ENCODE results near the gene DGUOK.
"Not testable (repeated sequence)": the region's sequence is repeated elsewhere in the genome, so short reads cannot be mapped to it uniquely, and the experiment has no call there.

Gene DGUOK

DNA sequence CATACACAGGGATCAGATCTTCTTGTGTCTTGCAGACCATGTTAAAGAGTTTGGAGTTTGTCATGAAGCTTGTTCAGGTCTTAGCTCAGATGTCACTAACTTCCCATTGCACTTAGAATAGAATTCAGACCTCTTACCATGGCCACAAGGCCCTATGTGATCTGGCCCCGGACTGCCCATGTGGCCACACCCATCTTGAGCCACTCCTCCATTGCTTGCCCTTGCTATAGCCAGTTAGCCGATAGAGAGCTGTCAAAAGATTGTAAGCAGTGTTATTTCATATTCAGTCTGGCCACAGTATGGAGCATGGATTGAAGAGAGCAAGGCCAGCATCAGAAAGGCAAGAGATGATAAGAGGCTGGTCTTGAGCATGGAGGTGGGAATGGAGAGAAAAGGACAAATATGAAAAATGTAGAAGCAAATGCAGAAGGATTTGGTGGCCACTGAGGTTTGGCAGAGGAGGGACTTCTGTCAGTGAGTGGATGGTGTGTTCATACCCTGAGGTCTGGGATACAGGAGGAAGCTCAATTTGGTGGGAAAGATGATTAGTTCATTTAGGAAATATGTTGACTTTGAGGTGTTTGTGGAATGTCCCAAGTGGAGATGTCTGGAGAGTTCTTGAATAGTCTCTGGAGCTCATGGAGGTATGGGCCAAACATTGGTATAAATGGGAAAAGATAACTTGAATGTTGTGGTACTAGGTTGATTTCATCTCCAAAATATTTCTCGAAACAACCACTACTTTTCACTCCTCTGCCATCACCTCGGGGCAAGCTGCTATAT lies 10.6 kb downstream of the DGUOK start:
- H3K4me3 ChIP-seq (ENCODE audit: extremely low read depth, insufficient read depth, low read length, poor library complexity, severe bottlenecking), result no peak overlapping the region
- 93 to 100% methylated on average over 1 to 2 of the region's 4 CpGs for WGBS, 2 experiments (ENCODE audit: insufficient coverage in 2 of 2)
- H3K36me3 ChIP-seq (ENCODE audit: control insufficient read depth, insufficient read depth, low read length), result peaks cover 77% of the 10 kb centered on the region

DNA sequence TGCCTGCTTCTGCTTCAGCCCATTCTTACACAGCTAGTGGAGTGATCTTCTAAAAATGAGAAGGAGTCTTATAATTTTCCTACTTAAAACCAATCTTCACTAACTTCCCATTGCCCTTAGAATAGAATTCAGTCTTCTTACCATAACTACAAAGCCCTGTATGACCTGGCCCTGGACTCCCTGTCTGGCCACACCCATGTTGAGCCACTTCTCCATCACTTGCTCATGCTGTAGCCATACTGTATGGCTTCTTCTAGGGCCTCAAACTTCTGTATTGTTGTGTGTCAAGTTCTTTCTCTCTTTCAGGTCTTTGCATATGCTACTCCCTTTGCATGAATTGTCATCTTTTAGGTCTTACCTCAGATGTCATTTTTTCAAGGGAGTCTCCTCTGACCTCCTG lies 11.2 kb downstream of the DGUOK start:
- Histone ChIP-seq H3K4me1 (ENCODE audit: control insufficient read depth, insufficient read depth, low read length, poor library complexity, severe bottlenecking) (no peaks in the 10 kb centered on the region), H3K27ac (ENCODE audit: low read depth, low read length, severe bottlenecking) (no peak overlapping the region), H3K36me3 (ENCODE audit: control insufficient read depth, insufficient read depth, low read length) (peaks cover 73% of the 10 kb centered on the region), H3K9me3 (ENCODE audit: control insufficient read depth, low read length) (no peaks in the 10 kb centered on the region), H3K4me3 (ENCODE audit: extremely low read depth, insufficient read depth, low read length, poor library complexity, severe bottlenecking) (no peak overlapping the region)

More for the DNA sequence above, 10.6 kb downstream of the DGUOK start:
- Histone ChIP-seq H3K9me3 (ENCODE audit: control insufficient read depth, low read length) (no peaks in the 10 kb centered on the region), H3K27ac (ENCODE audit: low read depth, low read length, severe bottlenecking) (no peak overlapping the region), H3K4me1 (ENCODE audit: control insufficient read depth, insufficient read depth, low read length, poor library complexity, severe bottlenecking) (no peaks in the 10 kb centered on the region)

DNA sequence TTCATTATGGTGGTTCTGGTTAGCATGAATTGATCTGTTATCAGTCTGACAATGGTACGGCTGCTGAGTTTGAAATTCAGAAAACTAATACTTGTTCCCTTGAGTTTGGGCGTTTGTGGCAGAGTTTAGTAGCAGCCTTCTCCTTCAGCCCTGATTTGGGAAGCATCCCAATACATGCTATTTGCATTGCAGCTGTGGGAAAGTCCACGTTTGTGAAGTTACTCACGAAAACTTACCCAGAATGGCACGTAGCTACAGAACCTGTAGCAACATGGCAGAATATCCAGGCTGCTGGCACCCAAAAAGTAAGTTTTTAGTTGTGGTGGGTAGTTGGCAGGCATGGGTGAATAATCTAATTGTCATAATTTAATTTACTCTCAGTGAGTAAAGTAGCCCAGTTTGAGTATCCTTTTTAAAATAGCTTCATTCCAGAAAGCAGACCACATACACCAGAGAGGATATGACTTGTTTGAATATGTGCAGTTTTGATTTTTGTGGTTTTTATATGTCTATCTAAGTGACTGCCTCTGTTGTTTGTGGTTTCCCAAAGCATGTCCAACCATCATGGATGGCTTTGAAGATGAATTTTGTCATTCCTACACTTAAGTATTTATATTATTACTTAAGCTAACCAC lies 12.2 kb downstream of the DGUOK start:
- H3K36me3 ChIP-seq (ENCODE audit: control insufficient read depth, insufficient read depth, low read length), result peaks cover 71% of the 10 kb centered on the region
- 93 to 100% methylated on average over 3 to 5 of the region's 5 CpGs for WGBS, 2 experiments (ENCODE audit: insufficient coverage in 2 of 2)
- no peaks in the 10 kb centered on the region for H3K9me3 ChIP-seq (ENCODE audit: control insufficient read depth, low read length)
- no peak overlapping the region for H3K4me3 ChIP-seq (ENCODE audit: extremely low read depth, insufficient read depth, low read length, poor library complexity, severe bottlenecking)
- no peaks in the 10 kb centered on the region for H3K4me1 ChIP-seq (ENCODE audit: control insufficient read depth, insufficient read depth, low read length, poor library complexity, severe bottlenecking)
- no peak overlapping the region for H3K27ac ChIP-seq (ENCODE audit: low read depth, low read length, severe bottlenecking)

DNA sequence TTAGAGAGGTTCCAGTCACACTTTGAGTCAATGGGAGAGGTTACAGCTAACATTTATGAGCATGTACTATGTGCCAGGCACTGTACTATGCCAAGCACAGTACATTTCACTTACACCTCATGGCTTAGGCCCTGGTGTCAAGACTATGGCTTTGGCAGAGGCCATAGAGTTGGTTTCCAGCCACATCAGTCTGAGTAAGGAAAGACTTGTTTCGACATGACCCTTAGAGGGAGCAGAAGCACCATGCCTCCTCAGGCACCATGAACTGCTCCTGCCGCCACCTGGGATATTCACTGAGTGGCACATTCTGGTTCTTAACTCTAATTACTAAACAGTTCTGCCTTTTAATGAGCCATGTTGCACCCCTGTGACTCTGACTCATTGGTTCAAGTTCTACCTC lies 12.7 kb downstream of the DGUOK start:
- H3K4me1 ChIP-seq (ENCODE audit: control insufficient read depth, insufficient read depth, low read length, poor library complexity, severe bottlenecking), result no peaks in the 10 kb centered on the region
- no peak overlapping the region for H3K27ac ChIP-seq (ENCODE audit: low read depth, low read length, severe bottlenecking)
- WGBS, 2 experiments (ENCODE audit: insufficient coverage in 2 of 2), result 88 to 100% methylated on average over 2 of the region's 2 CpGs
- H3K4me3 ChIP-seq (ENCODE audit: extremely low read depth, insufficient read depth, low read length, poor library complexity, severe bottlenecking), result no peak overlapping the region
- no peaks in the 10 kb centered on the region for H3K9me3 ChIP-seq (ENCODE audit: control insufficient read depth, low read length)
- peaks cover 71% of the 10 kb centered on the region for H3K36me3 ChIP-seq (ENCODE audit: control insufficient read depth, insufficient read depth, low read length)

DNA sequence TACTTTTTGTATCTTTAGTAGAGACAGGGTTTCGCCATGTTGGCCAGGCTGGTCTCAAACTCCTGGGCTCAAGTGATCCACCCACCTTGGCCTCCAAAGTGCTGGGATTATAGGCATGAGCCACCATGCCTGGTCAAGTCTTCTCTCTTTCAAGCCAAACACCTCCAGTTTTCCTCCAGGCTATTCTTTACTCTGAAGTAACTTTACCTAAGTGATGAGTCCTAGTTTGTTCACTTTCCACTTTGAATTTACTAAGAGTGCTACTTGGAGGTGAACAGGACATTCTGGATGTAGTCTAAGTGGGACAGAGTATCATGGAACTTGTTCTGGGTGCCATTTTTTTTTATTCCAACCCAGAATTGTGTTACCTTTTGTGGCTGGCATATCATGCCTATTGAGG lies 13.4 kb downstream of the DGUOK start:
- H3K4me3 ChIP-seq (ENCODE audit: extremely low read depth, insufficient read depth, low read length, poor library complexity, severe bottlenecking); H3K9me3 ChIP-seq (ENCODE audit: control insufficient read depth, low read length); H3K4me1 ChIP-seq (ENCODE audit: control insufficient read depth, insufficient read depth, low read length, poor library complexity, severe bottlenecking); H3K27ac ChIP-seq (ENCODE audit: low read depth, low read length, severe bottlenecking): not testable (repeated sequence)
- H3K36me3 ChIP-seq (ENCODE audit: control insufficient read depth, insufficient read depth, low read length), result peaks cover 73% of the 10 kb centered on the region
- WGBS, 2 experiments (ENCODE audit: insufficient coverage in 2 of 2), result 90% methylated on average over 1 of the region's 1 CpG; no CpG with 5 or more reads in 1 of the 2 experiments

DNA sequence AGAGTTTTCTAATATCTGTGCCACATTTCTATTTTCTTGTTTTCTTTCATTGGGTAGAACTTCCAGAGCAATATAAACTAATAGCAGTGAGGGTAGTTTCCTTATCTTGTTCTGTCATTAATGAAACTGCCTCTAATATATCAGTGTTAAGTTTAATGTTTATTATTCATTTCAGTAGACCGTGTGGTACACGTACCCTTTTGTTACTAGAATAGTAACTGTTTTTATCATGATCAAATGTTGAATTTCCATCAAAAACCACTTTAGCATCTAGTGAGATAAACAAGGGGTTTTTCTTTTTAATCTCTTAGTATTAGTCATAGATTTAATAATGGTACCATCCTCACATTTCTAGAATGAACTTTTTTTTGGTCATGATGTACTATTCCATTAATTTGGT lies 16.0 kb downstream of the DGUOK start:
- Histone ChIP-seq H3K9me3 (ENCODE audit: control insufficient read depth, low read length) (no peaks in the 10 kb centered on the region), H3K27ac (ENCODE audit: low read depth, low read length, severe bottlenecking) (no peak overlapping the region), H3K4me3 (ENCODE audit: extremely low read depth, insufficient read depth, low read length, poor library complexity, severe bottlenecking) (no peak overlapping the region), H3K36me3 (ENCODE audit: control insufficient read depth, insufficient read depth, low read length) (peaks cover 72% of the 10 kb centered on the region), H3K4me1 (ENCODE audit: control insufficient read depth, insufficient read depth, low read length, poor library complexity, severe bottlenecking) (no peaks in the 10 kb centered on the region)
- no CpG with 5 or more reads among the region's 2 CpGs for WGBS, 2 experiments (ENCODE audit: insufficient coverage in 2 of 2)

DNA sequence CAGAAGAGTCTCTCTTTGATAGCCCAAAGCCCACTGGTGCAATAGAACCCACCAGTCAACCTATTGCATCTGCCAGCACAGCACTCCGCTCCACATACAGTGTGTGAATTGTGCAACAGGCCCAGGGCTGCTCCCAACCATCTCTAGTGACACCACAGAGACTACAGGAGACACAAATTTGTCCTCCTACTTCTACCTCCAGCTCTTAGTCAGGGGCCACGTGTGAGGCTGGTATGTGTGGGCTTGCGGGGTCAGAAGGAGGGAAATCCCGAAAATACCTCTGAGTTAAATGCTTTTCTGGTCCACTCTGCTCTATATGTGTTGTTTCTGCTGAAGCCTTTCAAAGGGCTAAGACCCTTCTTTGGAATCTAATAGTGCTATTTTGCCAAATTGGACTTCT lies 18.0 kb downstream of the DGUOK start:
- WGBS, 2 experiments (ENCODE audit: insufficient coverage in 2 of 2), result no CpG with 5 or more reads among the region's 4 CpGs
- Histone ChIP-seq H3K9me3 (ENCODE audit: control insufficient read depth, low read length) (no peaks in the 10 kb centered on the region), H3K27ac (ENCODE audit: low read depth, low read length, severe bottlenecking) (no peak overlapping the region), H3K36me3 (ENCODE audit: control insufficient read depth, insufficient read depth, low read length) (peaks cover 80% of the 10 kb centered on the region), H3K4me3 (ENCODE audit: extremely low read depth, insufficient read depth, low read length, poor library complexity, severe bottlenecking) (no peak overlapping the region), H3K4me1 (ENCODE audit: control insufficient read depth, insufficient read depth, low read length, poor library complexity, severe bottlenecking) (no peaks in the 10 kb centered on the region)

DNA sequence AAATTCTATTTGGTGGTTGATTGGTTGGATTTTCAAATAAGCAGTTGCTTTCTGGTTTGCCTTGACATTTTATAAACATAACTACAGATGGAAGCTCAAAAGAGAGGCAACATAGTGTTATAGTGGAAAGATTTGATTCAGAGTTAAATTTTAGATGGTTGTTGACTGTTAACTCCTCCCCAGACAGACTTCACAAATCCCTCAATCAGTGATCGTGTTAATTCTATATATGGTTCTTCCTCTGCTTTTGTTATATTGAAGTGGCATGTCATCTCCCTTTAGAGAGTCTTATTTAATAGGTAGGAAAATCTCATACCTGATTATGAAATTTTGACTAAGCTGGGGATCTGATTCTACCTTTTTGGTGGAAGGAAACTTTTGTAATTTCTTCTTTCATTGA lies 19.5 kb downstream of the DGUOK start:
- Histone ChIP-seq H3K9me3 (ENCODE audit: control insufficient read depth, low read length) (no peaks in the 10 kb centered on the region), H3K4me3 (ENCODE audit: extremely low read depth, insufficient read depth, low read length, poor library complexity, severe bottlenecking) (no peak overlapping the region), H3K36me3 (ENCODE audit: control insufficient read depth, insufficient read depth, low read length) (peaks cover 84% of the 10 kb centered on the region), H3K4me1 (ENCODE audit: control insufficient read depth, insufficient read depth, low read length, poor library complexity, severe bottlenecking) (no peaks in the 10 kb centered on the region), H3K27ac (ENCODE audit: low read depth, low read length, severe bottlenecking) (no peak overlapping the region)
- no CpG with 5 or more reads among the region's 1 CpG for WGBS, 2 experiments (ENCODE audit: insufficient coverage in 2 of 2)

DNA sequence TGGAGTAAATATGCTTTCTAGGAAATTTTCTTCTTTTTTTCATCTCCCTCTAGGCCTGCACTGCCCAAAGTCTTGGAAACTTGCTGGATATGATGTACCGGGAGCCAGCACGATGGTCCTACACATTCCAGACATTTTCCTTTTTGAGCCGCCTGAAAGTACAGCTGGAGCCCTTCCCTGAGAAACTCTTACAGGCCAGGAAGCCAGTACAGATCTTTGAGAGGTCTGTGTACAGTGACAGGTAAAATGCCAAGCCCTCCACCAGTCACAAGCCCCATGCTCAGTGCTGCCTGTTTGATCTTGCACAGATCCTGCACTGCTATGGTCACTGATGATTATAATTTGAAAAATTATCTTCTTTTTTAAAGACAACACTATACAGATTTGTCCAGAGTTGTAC lies 20.0 kb downstream of the DGUOK start:
- no peaks in the 10 kb centered on the region for H3K4me1 ChIP-seq (ENCODE audit: control insufficient read depth, insufficient read depth, low read length, poor library complexity, severe bottlenecking)
- H3K36me3 ChIP-seq (ENCODE audit: control insufficient read depth, insufficient read depth, low read length), result peaks cover 88% of the 10 kb centered on the region
- WGBS, 2 experiments (ENCODE audit: insufficient coverage in 2 of 2), result 60 to 93% methylated on average over 1 to 3 of the region's 3 CpGs
- H3K27ac ChIP-seq (ENCODE audit: low read depth, low read length, severe bottlenecking), result no peak overlapping the region
- no peak overlapping the region for H3K4me3 ChIP-seq (ENCODE audit: extremely low read depth, insufficient read depth, low read length, poor library complexity, severe bottlenecking)
- no peaks in the 10 kb centered on the region for H3K9me3 ChIP-seq (ENCODE audit: control insufficient read depth, low read length)

DNA sequence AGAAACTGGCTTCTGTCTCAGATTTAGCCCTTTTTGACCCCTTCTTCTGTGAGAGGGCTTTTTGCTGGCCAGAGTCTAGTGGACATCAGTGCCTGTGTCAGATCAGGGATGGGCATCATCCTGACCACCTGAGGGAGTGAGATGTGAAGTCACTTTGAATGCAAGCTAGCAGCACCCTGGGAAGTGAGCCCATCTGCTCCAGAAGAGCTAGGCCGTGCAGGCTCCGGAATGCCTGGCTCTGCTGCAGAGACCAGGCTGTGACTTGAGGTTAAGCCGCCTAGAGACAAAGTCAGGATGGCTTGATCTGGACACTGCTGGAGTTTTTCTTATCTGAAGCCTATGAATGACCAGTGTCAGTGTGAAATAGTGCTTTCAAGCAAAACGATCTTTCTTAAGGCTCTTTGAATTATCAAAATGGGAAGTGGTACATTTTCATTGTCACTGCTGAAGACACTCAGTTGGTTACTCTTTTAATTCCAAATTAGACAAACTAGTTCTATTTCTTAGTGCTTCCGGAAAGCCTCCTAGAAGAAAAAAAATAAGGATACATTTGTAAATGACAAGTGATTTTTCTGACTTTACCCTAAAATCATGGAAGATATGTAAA lies 20.8 kb downstream of the DGUOK start:
- H3K9me3 ChIP-seq (ENCODE audit: control insufficient read depth, low read length), result no peaks in the 10 kb centered on the region
- no peak overlapping the region for H3K27ac ChIP-seq (ENCODE audit: low read depth, low read length, severe bottlenecking)
- no peak overlapping the region for H3K4me3 ChIP-seq (ENCODE audit: extremely low read depth, insufficient read depth, low read length, poor library complexity, severe bottlenecking)
- peaks cover 92% of the 10 kb centered on the region for H3K36me3 ChIP-seq (ENCODE audit: control insufficient read depth, insufficient read depth, low read length)
- 86 to 91% methylated on average over 3 of the region's 5 CpGs for WGBS, 2 experiments (ENCODE audit: insufficient coverage in 2 of 2)
- H3K4me1 ChIP-seq (ENCODE audit: control insufficient read depth, insufficient read depth, low read length, poor library complexity, severe bottlenecking), result peaks cover 4% of the 10 kb centered on the region

DNA sequence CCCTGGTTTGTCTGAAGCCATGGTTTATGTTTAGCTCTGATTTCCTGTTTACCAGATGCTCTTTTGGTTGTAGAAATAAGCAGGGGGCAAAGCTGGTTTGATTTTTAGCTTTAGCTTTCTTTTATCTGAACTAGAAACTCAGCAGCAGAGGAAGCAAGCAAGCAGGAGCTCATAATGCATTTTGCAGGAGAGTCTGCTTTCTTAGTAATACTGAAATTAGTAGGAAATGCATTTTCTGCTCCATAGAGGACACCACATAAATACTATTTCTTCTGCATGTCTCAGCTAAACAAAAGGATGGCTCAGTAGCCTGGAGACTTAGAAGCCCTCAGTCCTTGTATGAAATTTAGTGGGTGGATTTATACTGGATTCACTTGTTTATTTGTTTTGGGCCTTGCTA lies 23.1 kb downstream of the DGUOK start:
- peaks cover 4% of the 10 kb centered on the region for H3K4me1 ChIP-seq (ENCODE audit: control insufficient read depth, insufficient read depth, low read length, poor library complexity, severe bottlenecking)
- no peak overlapping the region for H3K4me3 ChIP-seq (ENCODE audit: extremely low read depth, insufficient read depth, low read length, poor library complexity, severe bottlenecking)

More for the DNA sequence above, 23.1 kb downstream of the DGUOK start:
- no peaks in the 10 kb centered on the region for H3K9me3 ChIP-seq (ENCODE audit: control insufficient read depth, low read length)
- H3K27ac ChIP-seq (ENCODE audit: low read depth, low read length, severe bottlenecking), result no peak overlapping the region
- peaks cover 95% of the 10 kb centered on the region for H3K36me3 ChIP-seq (ENCODE audit: control insufficient read depth, insufficient read depth, low read length)
